GM23338 (cell line): ENCODE results near the gene INTS3. TPM values are rescaled to one million over a fixed set of nuclear protein-coding genes. Genes with fewer than 3 reads are reported as not detected.

Source experiments
- ATAC-seq: fragments of 200-7000 bp; cut with Tn5 transposase; 3 replicates; pipeline ENCODE4 v1.9.1; 2020
- DNase-seq: peaks from one replicate; pipeline ENCODE4 v3.0.0-alpha.2; 2015; ENCODE audit warnings: low spot score
- H2AFZ ChIP-seq: fragments of 200-600 bp; sonication (generic); 2 replicates; pipeline ENCODE4 v1.8.0; 2016; ENCODE audit warnings: antibody characterized with exemption, mild to moderate bottlenecking, moderate library complexity
- H3F3A ChIP-seq: fragments of 200-600 bp; sonication (generic); replicated peaks from 2 replicates; pipeline ENCODE4 v1.8.0; 2017; ENCODE audit warnings: antibody characterized with exemption, mixed run types, low read depth
- H3K27ac ChIP-seq: fragments of 200-600 bp; sonication (generic); 2 replicates; pipeline ENCODE4 v1.6.1; 2016; ENCODE audit warnings: low read depth
- H3K27me3 ChIP-seq: fragments of 200-600 bp; sonication (generic); 2 replicates; pipeline ENCODE4 v1.8.0; 2016; ENCODE audit warnings: mild to moderate bottlenecking, mixed run types, moderate library complexity; ENCODE audit not compliant: insufficient read depth
- H3K36me3 ChIP-seq: fragments of 200-600 bp; sonication (generic); 2 replicates; pipeline ENCODE4 v1.8.0; 2016; ENCODE audit warnings: mild to moderate bottlenecking; ENCODE audit not compliant: insufficient read depth
- H3K4me1 ChIP-seq: fragments of 200-600 bp; sonication (generic); 2 replicates; pipeline ENCODE4 v1.8.0; 2016; ENCODE audit warnings: mild to moderate bottlenecking, moderate library complexity; ENCODE audit not compliant: insufficient read depth
- H3K4me2 ChIP-seq: fragments of 200-600 bp; sonication (generic); 2 replicates; pipeline ENCODE4 v1.7.1; 2017; ENCODE audit warnings: mixed run types
- H3K4me3 ChIP-seq: fragments of 200-600 bp; sonication (generic); 2 replicates; pipeline ENCODE4 v1.6.1; 2016; ENCODE audit warnings: mixed run types
- H3K79me2 ChIP-seq: fragments of 200-600 bp; sonication (generic); replicated peaks from 2 replicates; pipeline ENCODE4 v1.8.0; 2017; ENCODE audit warnings: mild to moderate bottlenecking; ENCODE audit not compliant: insufficient read depth
- H3K9me2 ChIP-seq: fragments of 200-600 bp; sonication (generic); 2 replicates; pipeline ENCODE4 v1.8.0; 2017; ENCODE audit not compliant: insufficient read depth
- H4K20me1 ChIP-seq: fragments of 200-600 bp; sonication (generic); replicated peaks from 2 replicates; pipeline ENCODE4 v1.8.0; 2017; ENCODE audit warnings: mild to moderate bottlenecking; ENCODE audit not compliant: insufficient read depth
- H3K27ac Mint-ChIP-seq: 2 replicates; pipeline ENCODE4 v1.8.0; 2020; ENCODE audit warnings: inconsistent platforms, mild to moderate bottlenecking, moderate library complexity, mixed read lengths
- H3K27me3 Mint-ChIP-seq: 3 replicates; pipeline ENCODE4 v1.8.0; 2022; ENCODE audit warnings: low read depth, mild to moderate bottlenecking, moderate library complexity, mixed read lengths, inconsistent platforms; ENCODE audit not compliant: insufficient read depth, poor library complexity
- H3K36me3 Mint-ChIP-seq: 3 replicates; pipeline ENCODE4 v1.8.0; 2021; ENCODE audit warnings: low read depth, mild to moderate bottlenecking, inconsistent platforms, moderate library complexity, mixed read lengths
- H3K4me1 Mint-ChIP-seq: 3 replicates; pipeline ENCODE4 v1.8.0; 2020; ENCODE audit warnings: mild to moderate bottlenecking, inconsistent platforms, mixed read lengths
- H3K4me3 Mint-ChIP-seq: 3 replicates; pipeline ENCODE4 v1.8.0; 2021; ENCODE audit warnings: moderate library complexity, mild to moderate bottlenecking, inconsistent platforms, mixed read lengths
- H3K9me3 Mint-ChIP-seq: 3 replicates; pipeline ENCODE4 v1.8.0; 2020; ENCODE audit warnings: moderate library complexity, mild to moderate bottlenecking, inconsistent platforms, mixed read lengths
- CREB1 ChIP-seq: fragments of 250-450 bp; sonication (Bioruptor Pico); IDR thresholded peaks from 2 replicates; pipeline ENCODE4 v1.5.0; 2020; ENCODE audit warnings: low read depth, mild to moderate bottlenecking, moderate library complexity
- CTCF ChIP-seq, 2 experiments: fragments of 200-600 bp in 1 of 2; sonication (generic) in 1 of 2; conservative IDR thresholded peaks; 2 replicates each; pipeline versions ENCODE4 v1.5.1 to v1.6.1; 2016 to 2017; ENCODE audit warnings: antibody characterized with exemption in 2 of 2, low read depth in 2 of 2, mild to moderate bottlenecking in 2 of 2, moderate library complexity in 1 of 2
- ETS1 ChIP-seq: IDR thresholded peaks from 2 replicates; pipeline ENCODE4 v1.6.1; 2016; ENCODE audit warnings: antibody characterized with exemption
- EZH2 ChIP-seq: fragments of 200-600 bp; sonication (generic); IDR thresholded peaks from one replicate; pipeline ENCODE4 v1.8.0; 2017; ENCODE audit warnings: antibody characterized with exemption, mild to moderate bottlenecking, low read depth; ENCODE audit not compliant: unreplicated experiment
- EZH2phosphoT487 ChIP-seq: fragments of 200-600 bp; sonication (generic); IDR thresholded peaks from one replicate; pipeline ENCODE4 v1.8.1; 2018; ENCODE audit warnings: antibody characterized with exemption; ENCODE audit not compliant: unreplicated experiment
- JUNB ChIP-seq: IDR thresholded peaks from one replicate; pipeline ENCODE4 v1.6.1; 2016; ENCODE audit warnings: antibody characterized with exemption; ENCODE audit not compliant: unreplicated experiment
- NANOG ChIP-seq: IDR thresholded peaks from 2 replicates; pipeline ENCODE4 v1.6.1; 2016; ENCODE audit warnings: antibody characterized with exemption, borderline replicate concordance
- POLR2AphosphoS5 ChIP-seq: IDR thresholded peaks from 2 replicates; pipeline ENCODE4 v1.6.1; 2016; ENCODE audit warnings: antibody characterized with exemption, low read depth
- REST ChIP-seq: IDR thresholded peaks from one replicate; pipeline ENCODE4 v1.6.1; 2018; ENCODE audit warnings: antibody characterized with exemption; ENCODE audit not compliant: unreplicated experiment
- STAT1 ChIP-seq: IDR thresholded peaks from one replicate; pipeline ENCODE4 v1.6.1; 2016; ENCODE audit warnings: antibody characterized with exemption; ENCODE audit not compliant: unreplicated experiment
- ZNF114 ChIP-seq: fragments of 250-450 bp; sonication (Bioruptor Pico); IDR thresholded peaks from 2 replicates; pipeline ENCODE4 v1.5.0; 2020; ENCODE audit warnings: mild to moderate bottlenecking, moderate library complexity
- ZNF331 ChIP-seq: fragments of 250-450 bp; sonication (Bioruptor Pico); IDR thresholded peaks from 2 replicates; pipeline ENCODE4 v1.5.0; 2020; ENCODE audit warnings: low read depth, mild to moderate bottlenecking, moderate library complexity
- ZNF462 ChIP-seq: fragments of 250-450 bp; sonication (Bioruptor Pico); IDR thresholded peaks from 2 replicates; pipeline ENCODE4 v1.5.0; 2020; ENCODE audit warnings: mild to moderate bottlenecking, moderate library complexity
- polyA plus RNA-seq: library from polyadenylated mRNA; unstranded; fragments of >200 nt; fragmentation: Nextera tagmentation; extraction: Ambion mirVana; gene quantifications from 2 replicates; pipeline ENCODE4 v1.2.1, GENCODE V29; 2016
- total RNA-seq: library from RNA; depleted of rRNA; stranded (reverse); fragments of >200 nt; shearing (Covaris generic); gene quantifications from 2 replicates; pipeline ENCODE4 v1.2.3, GENCODE V29; 2014

The INTS3 gene
- total and polyA plus RNA-seq, 2 experiments from 2014 or later = 22.7 to 51.3 TPM

GRCh38 chr1:153774026-153774595 is 46.3 kb downstream of the INTS3 start:
- Histone ChIP-seq H3K79me2 (0 out of 2 replicates have a peak, but pooled peaks cover 7% of the 10 kb centered on the region), H3K9me2 (no peaks in the 10 kb centered on the region), H3K4me2 (peak overlapping the region; percentile 94), H3K27ac (0 out of 2 replicates have a peak overlapping the region, but pooled peaks have one; percentile 91), H3K4me3 (peak overlapping the region; percentile 95; the same call in 1 of the 2 replicates), H3K4me1 (peaks cover 27% of the 10 kb centered on the region), H3F3A (peaks cover 19% of the 10 kb centered on the region), H3K27me3 (no peaks in the 10 kb centered on the region), H2AFZ (no peak overlapping the region), H3K36me3 (no peaks in the 10 kb centered on the region), H4K20me1 (no peaks in the 10 kb centered on the region; the same call in 1 of the 2 replicates)
- Mint-ChIP-seq H3K4me3 (peak overlapping the region; percentile 86), H3K27ac (no peak overlapping the region), H3K36me3 (peaks cover 63% of the 10 kb centered on the region), H3K4me1 (peaks cover 61% of the 10 kb centered on the region), H3K27me3 (peaks cover 18% of the 10 kb centered on the region), H3K9me3 (no peaks in the 10 kb centered on the region)
- TF ChIP-seq REST (no peak), EZH2phosphoT487 (no peak), JUNB (no peak), STAT1 (no peak), ETS1 (no peak), ZNF462 (CRISPR knock-in tag) (no peak), ZNF331 (no peak), CTCF (conservative IDR thresholded peaks at IDR 0.05; ENCODE audit: low read depth in 2 of 2) (no peak), NANOG (no peak), ZNF114 (CRISPR knock-in tag) (no peak), EZH2 (no peak), POLR2AphosphoS5 (no peak), CREB1 (CRISPR knock-in tag) (no peak)
- no peak for DNase-seq
- no peak for ATAC-seq
